ENCODE results near the gene HMMR. TPM values are rescaled to one million over a fixed set of nuclear protein-coding genes. Genes with fewer than 3 reads are reported as not detected.

The HMMR gene
- total and polyA plus RNA-seq, 9 of the 15 experiments (the other 6 are each of a cell fraction or from before 2014, with no cell fraction given): 74.9 to 133 (median 90.8) TPM

- TF ChIP-seq ZNF639 (CRISPR knock-in tag; conservative IDR thresholded peaks at IDR 0.05 in 1 of 2, IDR thresholded peaks at IDR 0.05 in 1 of 2): peak in 1 of 2 experiments; percentile 69; a peak in 2 of 4 replicates
- no peak for TF ChIP-seq ZNF785 (CRISPR knock-in tag; IDR thresholded peaks at IDR 0.05)
- TF ChIP-seq ZNF197 (CRISPR knock-in tag; IDR thresholded peaks at IDR 0.05; ENCODE audit: low read depth): no peak
- TF ChIP-seq ERF (CRISPR knock-in tag; IDR thresholded peaks at IDR 0.05): peak; percentile 46; the same call in 1 of the 2 replicates
- TF ChIP-seq E2F8 (IDR thresholded peaks at IDR 0.05; ENCODE audit: low read depth, partially characterized antibody): peak; percentile 79
- TF ChIP-seq ZNF707 (CRISPR knock-in tag; conservative IDR thresholded peaks at IDR 0.05): no peak
- TF ChIP-seq HNRNPL (IDR thresholded peaks at IDR 0.05; ENCODE audit: low read depth, low read length): no peak
- TF ChIP-seq POLR2A (conservative IDR thresholded peaks at IDR 0.05): peak; percentile 98
- TF ChIP-seq TFAM (CRISPR knock-in tag; conservative IDR thresholded peaks at IDR 0.05): no peak
- TF ChIP-seq ZNF780A (CRISPR knock-in tag; IDR thresholded peaks at IDR 0.05): no peak
- TF ChIP-seq ZNF717 (CRISPR knock-in tag; IDR thresholded peaks at IDR 0.05): no peak
- TF ChIP-seq KLF10 (CRISPR knock-in tag; IDR thresholded peaks at IDR 0.05): no peak
- TF ChIP-seq SREBF2 (CRISPR knock-in tag; IDR thresholded peaks at IDR 0.05): no peak
- peak; percentile 37 for TF ChIP-seq PRDM10 (IDR thresholded peaks at IDR 0.05; ENCODE audit: partially characterized antibody)
- peak; percentile 93 for TF ChIP-seq EGR1 (conservative IDR thresholded peaks at IDR 0.05)
- TF ChIP-seq SNAPC5 (CRISPR knock-in tag; IDR thresholded peaks at IDR 0.05): no peak
Measured at GRCh38 chr5:163505368-163506094, 45.1 kb downstream of the HMMR start, which contains the start of gene MAT2B (continued).

Measured in K562 (cell line).